Astrocyte (in vitro differentiated cells and primary cell): ENCODE measurements around the gene ZNF195.

Experiments
- CTCF ChIP-seq: IDR thresholded peaks from 2 replicates; pipeline ENCODE4 v1.5.1; 2011; ENCODE audit warnings: low read depth, mild to moderate bottlenecking, inconsistent platforms, low read length, moderate library complexity; ENCODE audit not compliant: insufficient read depth
- EZH2 ChIP-seq: IDR thresholded peaks from 2 replicates; pipeline ENCODE4 v1.6.1; 2012; ENCODE audit warnings: mild to moderate bottlenecking, low read length, inconsistent platforms; ENCODE audit not compliant: insufficient read depth

DNA sequence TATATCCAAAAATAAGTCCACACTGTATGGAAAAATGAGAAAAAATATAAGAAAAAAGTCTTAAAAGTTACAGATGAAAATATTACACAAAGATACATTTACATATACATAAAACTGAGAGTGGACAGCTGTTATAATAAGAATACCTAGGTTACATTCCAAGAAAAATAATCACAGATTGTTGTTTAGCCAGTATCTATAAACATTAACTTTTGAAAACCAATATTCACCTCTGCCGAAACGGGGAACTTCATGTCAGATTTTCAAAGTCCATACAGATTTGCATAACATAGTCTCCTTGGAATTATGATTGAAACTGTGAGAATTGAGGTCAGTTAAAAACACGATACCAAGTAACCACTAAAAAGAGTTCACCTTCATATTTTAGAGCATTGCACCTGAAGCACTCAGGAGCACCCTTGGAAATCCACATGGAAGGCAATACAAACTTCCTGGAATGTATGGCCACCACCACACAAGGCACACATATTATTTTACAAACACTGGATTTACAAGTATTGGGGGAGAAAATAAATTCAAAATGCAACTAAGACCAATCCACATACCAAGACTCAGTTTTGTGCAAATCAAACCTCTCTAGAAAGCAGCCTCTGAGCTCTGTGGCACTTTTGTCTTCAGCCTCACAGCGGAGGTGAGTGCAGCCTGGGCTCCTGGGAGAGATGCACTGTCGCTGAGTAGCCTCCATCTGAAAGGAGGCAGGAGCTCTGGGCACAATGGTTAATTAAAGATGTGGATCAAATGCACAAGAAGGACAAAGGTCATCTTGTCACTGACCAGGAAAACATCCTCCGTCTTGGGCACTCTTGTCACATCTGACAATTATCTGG is 34.4 kb downstream of the ZNF195 start:
- TF ChIP-seq CTCF: no peak
- TF ChIP-seq EZH2: no peak
